Epithelial cell of proximal tubule (primary cell): ENCODE data around the gene CHSY3. TPM values are rescaled to one million over a fixed set of nuclear protein-coding genes. Genes with fewer than 3 reads are reported as not detected.

Source experiments
- DNase-seq: peaks from one replicate; pipeline ENCODE4 v3.0.0-alpha.2; 2011; ENCODE audit warnings: low read depth
- H3K4me3 ChIP-seq: 2 replicates; pipeline ENCODE4 v1.5.1; 2011; ENCODE audit warnings: low read depth, mild to moderate bottlenecking, low read length
- CTCF ChIP-seq: conservative IDR thresholded peaks from 2 replicates; pipeline ENCODE4 v1.5.1; 2012; ENCODE audit warnings: low read depth, mild to moderate bottlenecking, low read length
- total RNA-seq: library from RNA; depleted of rRNA; stranded (reverse); fragments of >200 nt; gene quantifications from 2 replicates; pipeline ENCODE4 v1.2.3, GENCODE V29; 2015

Gene CHSY3
- total RNA-seq, 1 donor from 2014 or later: 1.7 TPM

- H3K4me3 ChIP-seq: peak overlapping the region; percentile 66
- no peak for TF ChIP-seq CTCF
- DNase-seq: no peak
These were observed 681 bp upstream of the CHSY3 start for GRCh38 chr5:129903466-129904101.

GRCh38 chr5:129904667-129905472 lies 605 bp downstream of the CHSY3 start:
- TF ChIP-seq CTCF: no peak
- DNase-seq: no peak
- peak overlapping the region; percentile 66 for H3K4me3 ChIP-seq

- no peak for DNase-seq
- TF ChIP-seq CTCF: no peak
- H3K4me3 ChIP-seq: peak overlapping the region; percentile 66
These were observed 1.4 kb downstream of the CHSY3 start for GRCh38 chr5:129905473-129906176.

GRCh38 chr5:129906177-129906887 lies 2.1 kb downstream of the CHSY3 start:
- peak; percentile 28 for TF ChIP-seq CTCF
- DNase-seq: no peak
- peak overlapping the region; percentile 66 for H3K4me3 ChIP-seq

- no peak overlapping the region for H3K4me3 ChIP-seq
- TF ChIP-seq CTCF: no peak
- DNase-seq: no peak
These were observed 5.0 kb downstream of the CHSY3 start for GRCh38 chr5:129909225-129909624.

- no peak for TF ChIP-seq CTCF
These were observed 8.5 kb downstream of the CHSY3 start for GRCh38 chr5:129912601-129913255.

More at GRCh38 chr5:129912601-129913255, 8.5 kb downstream of the CHSY3 start:
- H3K4me3 ChIP-seq: no peak overlapping the region
- DNase-seq: no peak
